GM18502 (cell line): ENCODE measurements around the gene TM9SF4.
A peak's percentile ranks its signal among the peaks of the same experiment; 100 is the strongest.

ENCODE experiments used
- ATAC-seq: cut with Tn5 transposase; IDR thresholded peaks from one replicate; pipeline ENCODE4 v1.9.1; 2021; ENCODE audit warnings: mild to moderate bottlenecking; ENCODE audit not compliant: unreplicated experiment, poor library complexity

The TM9SF4 gene, protein sequence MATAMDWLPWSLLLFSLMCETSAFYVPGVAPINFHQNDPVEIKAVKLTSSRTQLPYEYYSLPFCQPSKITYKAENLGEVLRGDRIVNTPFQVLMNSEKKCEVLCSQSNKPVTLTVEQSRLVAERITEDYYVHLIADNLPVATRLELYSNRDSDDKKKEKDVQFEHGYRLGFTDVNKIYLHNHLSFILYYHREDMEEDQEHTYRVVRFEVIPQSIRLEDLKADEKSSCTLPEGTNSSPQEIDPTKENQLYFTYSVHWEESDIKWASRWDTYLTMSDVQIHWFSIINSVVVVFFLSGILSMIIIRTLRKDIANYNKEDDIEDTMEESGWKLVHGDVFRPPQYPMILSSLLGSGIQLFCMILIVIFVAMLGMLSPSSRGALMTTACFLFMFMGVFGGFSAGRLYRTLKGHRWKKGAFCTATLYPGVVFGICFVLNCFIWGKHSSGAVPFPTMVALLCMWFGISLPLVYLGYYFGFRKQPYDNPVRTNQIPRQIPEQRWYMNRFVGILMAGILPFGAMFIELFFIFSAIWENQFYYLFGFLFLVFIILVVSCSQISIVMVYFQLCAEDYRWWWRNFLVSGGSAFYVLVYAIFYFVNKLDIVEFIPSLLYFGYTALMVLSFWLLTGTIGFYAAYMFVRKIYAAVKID

DNA sequence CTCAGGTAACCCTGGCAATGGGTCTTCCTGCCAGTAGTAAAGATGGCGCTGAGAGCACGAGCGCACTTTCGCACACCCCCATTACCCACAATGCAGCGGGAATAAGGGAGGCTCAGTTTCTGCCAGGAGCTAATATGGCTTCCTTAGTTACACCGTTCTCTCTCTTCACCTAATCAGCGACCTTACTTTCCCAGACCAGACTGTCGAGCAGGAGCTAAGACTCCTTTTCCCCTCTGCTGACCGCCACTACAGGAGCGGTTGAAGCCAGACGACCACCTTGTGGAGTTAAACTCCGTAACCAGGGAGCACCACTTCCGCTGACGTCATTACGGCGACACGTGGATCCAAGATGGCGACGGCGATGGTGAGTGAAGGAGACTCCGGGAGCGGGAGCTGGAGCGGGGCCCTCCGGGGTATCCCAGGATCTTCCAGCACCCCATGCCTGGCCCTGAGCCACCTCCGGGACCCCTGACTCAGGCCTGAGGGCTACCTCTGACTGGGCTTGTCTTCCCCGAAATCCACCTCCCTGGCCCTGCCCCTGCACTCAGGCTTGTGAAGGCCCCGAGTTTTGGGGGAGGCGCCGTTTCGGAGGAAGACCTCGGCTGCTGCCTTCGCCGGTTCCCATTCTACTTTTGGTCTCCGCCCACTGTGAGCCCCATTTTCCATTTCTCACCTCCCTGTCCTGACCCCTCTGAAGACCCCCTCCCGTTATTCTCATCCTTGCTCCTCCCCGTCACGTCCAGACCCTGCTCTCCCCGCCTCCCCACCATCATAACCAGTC is at the start of gene TM9SF4:
TM9SF4 (plus strand) TSS at position 323 of the 781 bp plus-strand sequence; CDS start at position 350, 27 bp downstream.
- peak; percentile 86 for ATAC-seq

DNA sequence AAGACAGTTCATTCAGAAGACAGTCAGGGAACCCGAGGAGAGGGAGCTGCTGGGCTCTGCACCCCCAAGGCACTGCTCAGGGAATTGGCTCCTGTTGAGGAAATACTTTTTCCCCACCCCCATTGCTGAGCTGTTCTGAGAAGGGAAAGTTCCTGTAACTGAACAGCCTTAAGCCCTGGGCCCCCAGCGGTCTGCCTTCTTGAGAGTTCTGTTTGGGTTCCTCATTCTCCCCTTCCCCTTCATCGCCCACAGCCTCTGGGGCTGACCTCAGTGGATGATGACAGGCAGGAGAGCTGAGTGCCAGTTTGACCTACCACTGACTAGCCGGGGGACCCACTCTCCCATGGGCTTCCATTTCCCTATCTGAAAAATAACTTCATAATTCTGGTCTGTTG is 46.7 kb upstream of the TM9SF4 start:
- ATAC-seq, result peak; percentile 64

DNA sequence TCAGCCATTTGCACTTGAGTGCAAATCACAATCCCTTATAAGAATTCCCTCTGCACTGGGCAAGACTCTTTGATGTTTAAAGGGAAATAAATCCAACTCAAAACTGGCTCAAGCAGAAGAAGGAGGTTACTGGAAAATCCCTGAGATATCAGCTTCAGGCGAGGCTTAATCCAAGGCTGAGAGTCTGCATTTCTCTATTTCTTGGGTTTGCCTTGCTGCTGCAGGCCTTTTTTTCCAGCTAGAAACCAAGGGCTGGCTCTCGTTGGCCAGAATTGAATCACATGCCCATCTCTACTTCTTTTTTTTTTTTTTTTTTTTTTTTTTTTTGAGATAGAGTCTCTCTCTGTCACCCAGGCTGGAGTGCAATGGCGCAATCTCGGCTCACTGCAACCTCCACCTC is 45.8 kb upstream of the TM9SF4 start:
- no peak for ATAC-seq

DNA sequence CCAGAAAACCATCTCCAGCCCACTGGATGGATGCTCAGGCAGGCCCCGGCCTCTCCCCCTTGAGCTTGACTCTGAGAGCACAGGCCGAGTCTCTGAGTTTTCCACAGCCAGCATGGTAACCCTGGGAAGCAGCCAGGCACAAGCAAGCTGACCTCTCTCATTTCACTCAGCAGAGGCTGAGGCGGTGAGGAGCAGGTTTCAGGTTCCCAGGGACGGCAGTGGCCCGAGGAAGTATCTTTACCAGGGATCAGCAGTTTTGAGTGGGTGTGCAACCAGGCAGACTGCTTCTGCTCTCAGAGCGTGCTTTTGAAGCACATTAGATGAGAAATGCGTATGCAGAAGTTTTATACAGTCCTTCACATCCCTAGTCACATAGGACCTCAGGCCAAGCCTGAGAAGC is 44.8 kb upstream of the TM9SF4 start:
- ATAC-seq, result peak; percentile 50

DNA sequence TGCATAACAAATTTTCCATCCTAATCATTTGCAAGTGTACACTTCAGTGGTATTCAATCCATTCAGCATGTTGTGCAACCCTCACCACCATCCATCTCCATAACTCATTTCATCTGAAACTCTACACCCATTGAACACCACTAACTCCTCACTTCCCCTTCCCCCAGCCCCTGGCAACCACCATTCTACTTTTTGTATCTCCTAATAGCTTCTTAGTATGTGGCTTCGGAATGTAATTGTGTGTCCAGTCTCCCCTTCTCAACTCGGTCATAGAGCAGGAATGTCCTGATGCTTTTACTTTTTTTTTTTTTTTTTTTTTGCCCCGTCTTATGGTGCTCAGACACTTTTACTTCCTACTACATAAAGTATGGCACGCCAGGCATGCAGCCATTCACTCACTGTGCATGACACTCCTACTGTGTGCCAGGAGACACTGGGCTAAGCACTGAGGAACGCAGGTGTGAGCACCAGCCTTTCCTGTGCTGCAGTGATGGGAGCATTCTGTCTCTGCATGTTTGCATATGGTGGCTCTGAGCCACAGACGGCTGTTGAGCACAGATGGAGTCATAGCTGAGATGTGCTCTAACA is 42.2 kb upstream of the TM9SF4 start:
- ATAC-seq, result no peak

DNA sequence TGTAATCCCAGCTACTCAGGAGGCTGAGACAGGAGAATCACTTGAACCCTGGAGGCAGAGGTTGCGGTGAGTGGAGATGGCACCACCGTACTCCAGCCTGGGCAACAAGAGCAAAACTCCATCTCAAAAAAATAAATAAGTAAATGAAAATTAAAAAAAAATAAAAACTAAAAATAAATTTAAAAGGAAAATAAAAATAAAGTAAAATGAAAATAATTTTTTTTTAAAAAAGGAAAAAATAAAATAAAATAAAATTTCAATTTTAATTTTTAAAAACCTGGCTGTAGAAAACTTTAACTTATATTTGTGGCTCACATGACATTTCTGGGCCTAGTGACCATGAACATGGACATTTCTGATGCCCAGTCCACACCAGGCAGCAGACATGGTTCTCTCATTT is 41.3 kb upstream of the TM9SF4 start:
- no peak for ATAC-seq

DNA sequence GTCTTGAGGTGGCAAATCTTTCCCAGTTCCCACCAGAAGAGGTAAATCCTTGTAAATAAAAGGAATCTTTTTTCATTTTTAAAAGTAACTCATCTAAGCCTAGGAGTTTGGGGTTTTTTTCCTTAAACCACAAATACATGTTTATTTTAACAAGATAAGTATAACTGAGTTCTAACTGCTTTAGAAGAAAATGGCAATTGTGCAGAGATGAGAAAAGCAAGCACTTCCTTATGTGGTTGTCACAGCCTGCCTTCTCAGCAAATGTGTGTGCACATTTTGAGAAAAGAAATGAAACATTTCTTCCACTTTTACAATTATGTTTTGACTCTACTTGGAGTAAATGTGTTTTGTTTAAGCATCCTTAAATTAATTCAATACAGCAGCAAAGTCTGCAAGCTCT is 39.8 kb upstream of the TM9SF4 start:
- ATAC-seq, result no peak

DNA sequence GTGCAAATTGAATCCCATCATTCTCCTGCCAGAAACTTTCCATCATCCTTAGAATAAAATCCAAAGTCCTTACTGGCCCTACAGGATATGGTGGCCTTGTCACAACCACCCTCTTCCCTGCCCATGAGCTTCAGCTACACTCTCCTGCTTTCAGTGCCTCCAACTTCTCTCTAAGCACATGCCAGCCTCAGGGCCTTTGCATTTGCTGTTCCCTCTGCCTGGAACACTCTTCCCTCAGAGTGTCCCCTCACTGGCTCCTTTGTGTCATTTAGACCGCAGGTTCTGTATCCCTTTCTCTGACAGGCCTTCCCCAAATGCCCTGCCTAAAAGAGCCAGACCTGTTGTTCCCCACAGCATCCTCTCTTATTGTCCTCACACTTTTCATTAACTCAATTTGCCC is 39.2 kb upstream of the TM9SF4 start:
- no peak for ATAC-seq

DNA sequence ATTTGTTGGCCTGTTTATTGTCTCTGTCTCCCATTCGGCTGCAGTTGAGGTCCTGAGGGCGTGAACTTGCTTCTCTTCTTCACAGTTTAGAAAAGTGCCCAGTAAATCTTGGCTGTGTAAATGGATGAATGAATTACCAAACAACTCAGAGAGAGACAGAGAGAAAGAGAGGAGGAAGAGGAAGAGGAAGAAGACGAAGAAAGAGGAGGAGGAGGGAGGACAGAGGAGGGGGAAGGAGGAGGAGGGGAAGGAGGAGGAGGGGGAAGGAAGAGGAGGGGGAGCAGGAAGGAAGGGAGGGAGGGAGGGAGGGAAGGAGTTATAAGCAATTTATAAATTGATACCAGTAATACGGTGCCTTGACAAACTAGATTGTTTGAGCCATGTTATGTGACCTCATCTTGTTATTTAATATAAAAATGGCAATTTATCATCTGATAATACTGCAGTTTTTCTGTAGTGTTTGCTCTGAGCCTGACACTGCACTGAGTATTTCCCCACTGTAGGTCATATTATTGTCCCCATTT is 38.8 kb upstream of the TM9SF4 start:
- no peak for ATAC-seq

DNA sequence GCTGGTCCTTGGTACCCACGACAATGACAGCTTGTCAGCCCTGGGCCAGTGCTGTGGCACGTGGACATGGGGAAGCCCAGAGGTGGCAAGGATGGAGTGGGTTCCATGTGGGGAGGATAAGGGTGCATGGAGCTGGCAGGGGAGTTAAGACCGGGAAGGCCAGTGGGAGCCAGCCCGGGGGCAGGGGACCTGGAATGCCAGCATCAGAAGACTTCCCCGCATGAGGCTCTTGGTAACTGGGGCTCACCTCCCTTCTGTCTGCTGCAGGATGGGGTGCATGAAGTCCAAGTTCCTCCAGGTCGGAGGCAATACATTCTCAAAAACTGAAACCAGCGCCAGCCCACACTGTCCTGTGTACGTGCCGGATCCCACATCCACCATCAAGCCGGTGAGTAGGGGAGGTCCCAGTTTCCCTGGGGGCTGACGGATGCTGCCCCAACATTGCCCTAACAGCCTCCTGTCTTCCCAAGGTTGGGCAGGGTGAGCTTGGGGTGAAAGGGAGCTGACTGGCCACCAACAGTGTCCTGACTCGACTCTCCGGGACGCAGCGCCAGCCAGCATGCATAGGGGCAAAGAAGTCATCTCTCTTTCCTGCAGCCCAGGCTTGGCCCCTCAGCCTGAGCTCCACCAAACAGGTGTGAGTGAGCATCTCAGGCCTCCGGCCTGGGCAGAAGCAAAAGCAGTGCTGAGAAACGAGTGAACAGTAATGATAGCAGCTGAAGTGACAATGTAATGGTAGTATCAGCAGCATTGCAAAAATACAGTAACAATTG is 37.9 kb upstream of the TM9SF4 start:
- no peak for ATAC-seq

DNA sequence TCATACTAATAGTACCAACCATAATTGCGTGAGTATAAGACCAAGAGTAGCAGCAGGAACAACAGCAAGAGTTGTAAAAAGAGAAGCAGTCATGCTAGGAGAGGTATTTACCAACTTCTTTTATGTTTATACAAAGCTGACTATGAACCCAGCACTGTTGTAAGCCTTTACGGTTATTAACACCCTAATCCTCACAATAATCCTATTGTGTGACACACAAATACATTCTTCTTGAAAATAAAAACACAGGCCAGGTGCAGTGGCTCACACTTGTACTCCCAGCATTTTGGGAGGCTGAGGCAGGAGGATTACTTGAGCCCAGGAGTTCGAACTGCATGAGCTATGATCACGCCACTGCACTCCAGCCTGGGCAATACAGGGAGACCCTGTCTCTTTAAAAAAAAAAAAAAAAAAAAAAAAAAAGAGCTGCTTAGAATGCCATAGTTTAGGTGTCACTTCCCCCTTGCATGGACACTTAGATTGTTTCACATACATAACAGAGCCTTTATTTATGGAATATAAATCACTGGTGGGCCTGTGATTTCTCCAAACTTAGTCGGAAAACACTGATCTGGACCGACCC is 37.3 kb upstream of the TM9SF4 start:
- no peak for ATAC-seq

DNA sequence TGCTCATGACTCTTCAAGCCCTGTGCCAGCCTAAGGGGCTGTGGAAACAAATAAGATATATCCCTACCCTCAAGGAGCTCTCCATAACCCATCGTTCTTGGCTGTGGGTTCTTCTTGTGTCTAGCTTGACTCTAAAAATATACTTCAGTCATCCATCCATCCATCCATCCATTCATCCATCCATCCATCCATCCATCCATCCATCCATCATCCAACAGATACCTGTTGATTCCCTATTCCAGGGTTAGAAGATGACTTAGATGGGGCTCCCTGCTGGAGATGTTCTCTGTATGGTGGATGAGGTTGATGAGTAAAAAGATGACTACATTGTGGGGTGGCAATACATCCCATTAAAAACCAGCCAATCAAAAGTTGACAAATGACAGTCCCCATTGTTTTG is 34.0 kb upstream of the TM9SF4 start:
- no peak for ATAC-seq

DNA sequence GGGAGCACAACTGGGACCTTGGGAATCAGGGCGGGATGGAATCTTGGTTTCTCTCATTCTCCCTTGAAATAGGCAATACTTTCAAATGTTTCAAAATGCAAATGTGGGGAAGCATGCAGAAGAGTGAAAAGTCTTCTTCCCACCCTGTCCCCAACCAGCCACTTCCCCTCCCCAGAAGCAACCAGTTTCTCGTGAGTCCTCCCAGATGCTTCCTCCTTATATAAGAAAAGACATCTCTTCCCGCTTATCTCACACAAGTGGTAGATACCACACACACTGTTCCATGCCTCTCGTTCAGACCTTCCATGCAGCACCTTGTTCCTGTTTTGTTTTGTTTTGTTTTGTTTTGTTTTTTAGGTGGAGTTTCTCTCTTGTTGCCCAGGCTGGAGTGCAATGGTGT is 32.3 kb upstream of the TM9SF4 start:
- ATAC-seq, result no peak

DNA sequence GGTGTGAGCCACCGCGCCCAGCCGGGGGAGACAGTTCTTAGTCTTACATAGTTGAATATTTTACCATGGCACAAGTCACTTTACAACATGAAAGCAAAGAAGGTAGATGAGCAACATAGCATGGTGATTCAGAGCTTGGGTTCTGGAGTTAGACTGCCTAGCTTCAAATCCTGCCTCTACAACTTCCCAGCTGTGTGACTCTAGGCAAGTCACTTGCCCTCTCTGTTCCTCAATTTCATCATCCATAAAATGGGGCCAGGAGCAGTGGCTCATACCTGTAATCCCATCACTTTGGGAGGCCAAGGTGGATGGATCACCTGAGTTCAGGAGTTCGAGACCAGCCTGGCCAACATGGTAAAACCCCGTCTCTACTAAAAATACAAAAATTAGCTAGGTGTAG is 31.2 kb upstream of the TM9SF4 start:
- ATAC-seq, result no peak

DNA sequence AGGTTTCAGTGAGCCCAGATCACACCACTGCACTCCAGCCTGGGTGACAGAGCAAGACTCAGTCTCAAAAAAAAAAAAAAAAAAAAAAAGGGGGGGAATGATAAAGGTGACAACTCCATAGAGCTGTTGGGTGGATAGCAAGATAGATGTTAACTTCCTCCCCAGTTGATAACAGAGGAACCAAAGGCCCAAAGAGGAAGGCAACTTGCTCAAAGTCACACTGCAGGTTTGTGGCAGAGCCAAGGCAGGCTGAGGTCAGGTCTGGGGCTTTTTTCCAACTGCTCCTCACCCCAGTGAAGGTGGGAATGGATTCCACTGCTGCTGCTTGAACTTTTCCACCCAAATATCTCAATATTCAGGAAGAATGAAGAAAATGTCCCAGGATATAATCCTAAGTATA is 30.7 kb upstream of the TM9SF4 start:
- ATAC-seq, result no peak

DNA sequence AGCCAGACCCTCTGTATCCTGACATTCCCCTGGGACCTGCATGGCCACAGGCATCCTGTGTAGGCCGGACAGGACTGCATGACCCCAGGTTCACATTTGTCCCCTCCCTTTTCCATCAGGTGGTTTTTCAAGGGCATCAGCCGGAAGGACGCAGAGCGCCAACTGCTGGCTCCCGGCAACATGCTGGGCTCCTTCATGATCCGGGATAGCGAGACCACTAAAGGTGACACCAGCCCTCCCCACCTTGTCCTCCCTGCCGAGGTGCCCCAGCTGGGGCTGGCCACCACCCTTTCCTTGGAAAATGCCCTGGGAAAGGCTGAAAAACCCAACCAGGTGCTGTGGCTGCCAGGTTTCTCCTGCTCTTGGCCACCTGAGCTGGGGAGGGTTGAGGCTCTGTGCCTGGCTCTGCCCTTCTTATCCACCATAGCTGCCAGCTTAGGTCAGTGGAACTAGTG is 29.8 kb upstream of the TM9SF4 start:
- ATAC-seq, result no peak

DNA sequence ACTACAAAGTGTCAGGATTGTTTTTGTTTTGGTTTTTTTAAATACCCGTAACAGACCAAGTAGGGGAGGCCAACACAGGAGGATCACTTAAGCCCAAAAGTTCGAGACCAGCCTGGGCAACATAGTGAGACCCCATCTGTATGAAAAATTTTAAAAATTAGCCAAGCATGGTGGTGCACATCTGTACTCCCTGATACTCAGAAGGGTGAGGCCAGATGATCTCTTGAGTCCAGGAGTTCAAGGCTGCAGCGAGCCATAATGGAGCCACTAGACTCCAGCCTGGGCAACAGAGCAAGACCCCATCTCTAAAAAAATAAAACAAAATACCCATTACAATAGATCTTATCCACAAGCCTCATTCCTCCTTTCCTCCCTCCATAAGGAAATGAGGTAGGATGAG is 28.7 kb upstream of the TM9SF4 start:
- no peak for ATAC-seq

DNA sequence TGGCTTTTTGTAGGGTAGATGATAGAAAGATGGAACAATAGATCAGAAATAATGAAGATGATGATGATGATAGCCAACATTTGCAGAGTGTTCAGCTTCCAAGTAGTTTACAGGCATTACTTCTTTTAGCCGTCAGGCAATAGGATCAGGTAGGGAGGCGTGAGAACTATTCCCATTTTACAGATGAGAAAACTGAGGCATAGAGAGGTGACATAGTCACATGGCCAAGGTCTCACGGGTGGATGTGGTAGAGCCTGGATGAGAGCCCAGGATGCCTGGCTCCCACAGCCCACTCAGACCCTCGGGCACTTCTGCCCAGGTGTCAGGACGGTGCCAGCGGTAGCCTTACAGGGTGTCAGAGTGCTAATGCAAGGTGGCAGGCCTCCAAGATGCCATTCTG is 26.0 kb upstream of the TM9SF4 start:
- ATAC-seq, result no peak

DNA sequence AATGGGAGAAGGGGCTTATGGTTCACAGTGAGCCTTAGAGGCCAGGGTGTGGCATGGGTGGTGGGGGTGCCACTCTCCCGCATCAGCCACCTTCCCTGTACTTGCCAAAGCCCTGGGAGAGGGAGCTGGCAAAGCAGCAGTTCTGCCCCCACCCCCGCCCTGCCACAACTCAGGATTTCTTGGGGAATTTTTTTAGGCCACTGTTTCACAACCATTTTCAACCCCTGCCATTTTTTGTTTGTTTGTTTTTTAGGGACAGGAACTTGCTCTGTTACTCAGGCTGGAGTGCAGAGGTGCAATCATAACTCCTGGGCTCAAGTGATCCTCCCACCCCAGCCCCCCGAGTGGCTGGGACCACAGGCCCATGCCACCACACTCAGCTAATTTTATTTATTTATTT is 22.4 kb upstream of the TM9SF4 start:
- no peak for ATAC-seq
